NCI-H1105 (cell line): ENCODE results near the gene PBXIP1.
"Not testable (repeated sequence)": the region's sequence is repeated elsewhere in the genome, so short reads cannot be mapped to it uniquely, and the experiment has no call there.

Source experiments
- DNase-seq: peaks from one replicate; lab custom pipeline; 2025; lab: John Stamatoyannopoulos, UW

Gene PBXIP1

DNA sequence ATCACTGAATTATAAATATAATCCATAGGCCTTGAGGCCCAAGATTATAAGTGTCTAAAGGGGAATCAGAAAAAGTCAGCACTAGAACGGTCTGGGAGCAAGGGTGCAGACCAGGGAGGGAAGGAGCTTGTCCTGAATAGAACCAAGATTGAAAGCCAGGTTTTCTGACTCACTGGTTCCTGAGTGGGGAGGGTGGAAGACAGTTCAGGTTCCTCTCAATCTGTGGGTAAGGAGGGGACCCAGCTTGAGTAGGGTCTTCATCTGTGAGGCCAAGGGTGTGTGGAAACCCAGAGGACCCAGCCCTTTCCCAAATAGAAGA lies 38.3 kb upstream of the PBXIP1 start:
- no peak for DNase-seq

DNA sequence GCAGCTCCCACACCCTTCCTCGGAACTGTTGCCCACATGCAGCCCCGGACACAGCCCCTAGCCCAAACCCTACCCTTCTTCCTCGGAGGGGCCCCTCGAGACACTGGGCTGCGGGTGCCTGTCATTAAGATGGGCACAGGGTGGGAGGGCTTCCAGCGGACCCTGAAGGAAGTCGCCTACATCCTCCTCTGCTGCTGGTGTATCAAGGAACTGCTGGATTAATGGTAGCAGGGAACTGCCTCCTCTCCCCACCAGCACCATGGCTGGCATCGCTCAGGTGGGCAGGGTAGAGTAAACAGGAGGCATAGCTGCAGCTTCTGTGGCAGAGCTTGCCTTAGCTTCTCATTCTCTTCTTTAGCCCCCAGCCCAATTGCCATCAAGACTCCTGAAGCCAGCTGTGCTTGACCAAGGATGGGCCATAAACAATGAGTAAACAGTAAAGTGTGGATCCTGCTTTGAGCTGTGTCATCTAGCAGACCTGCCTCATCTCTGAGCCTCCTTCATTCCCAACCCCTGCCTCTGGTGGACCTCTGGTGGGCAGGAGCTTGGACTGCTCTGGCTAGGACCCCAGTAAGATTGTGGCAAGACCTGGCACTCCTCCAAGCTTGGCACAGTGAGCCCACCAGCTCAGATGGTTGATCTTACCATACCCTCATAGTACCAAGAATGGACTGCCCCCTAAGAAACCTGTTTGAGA lies 37.8 kb upstream of the PBXIP1 start, which contains the start of gene LENEP:
LENEP (plus strand) TSS at position 15 of the 697 bp plus-strand sequence; CDS start at position 37, 22 bp downstream.
- no peak for DNase-seq

DNA sequence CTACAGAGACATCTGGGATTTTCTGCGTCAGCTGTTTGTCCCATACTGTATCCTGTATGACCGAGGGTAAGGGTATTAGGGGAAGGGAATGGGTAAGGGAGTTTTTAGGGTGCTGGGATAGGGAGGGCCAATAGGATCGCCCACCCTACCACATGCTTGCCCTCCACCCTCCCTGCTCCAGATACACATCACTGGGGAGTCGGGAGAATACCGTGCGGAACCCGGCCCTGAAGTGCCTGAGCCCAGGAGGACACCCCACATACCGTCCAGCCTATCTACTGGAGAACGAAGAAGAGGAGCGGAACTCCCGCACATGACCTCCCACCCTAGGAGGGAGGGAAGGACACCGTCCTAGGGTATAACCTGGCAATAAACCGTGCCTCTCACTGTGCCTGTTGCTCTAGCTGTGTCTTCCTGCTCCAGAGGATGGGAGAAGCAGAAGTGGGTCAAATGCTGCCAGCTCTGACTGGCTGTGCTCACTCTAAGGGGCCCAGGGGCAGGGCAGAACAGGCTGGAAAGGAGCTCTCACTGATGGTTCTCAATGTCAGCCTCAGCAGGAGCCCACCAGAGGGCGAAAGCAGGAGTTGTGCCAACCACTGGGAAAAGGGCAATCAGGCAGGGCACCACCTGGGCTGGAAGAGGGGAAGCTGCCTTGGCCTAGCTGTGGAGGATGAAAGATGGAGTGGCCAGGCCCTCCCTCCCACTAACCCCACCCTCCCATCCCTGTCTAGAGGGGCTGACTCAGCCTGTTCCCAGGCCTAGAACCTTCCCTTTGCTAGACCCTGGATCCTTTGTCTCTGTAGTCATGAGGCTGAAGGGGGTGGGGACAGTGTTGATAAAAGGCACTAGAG lies 37.0 kb upstream of the PBXIP1 start:
- peak; percentile 36 for DNase-seq

DNA sequence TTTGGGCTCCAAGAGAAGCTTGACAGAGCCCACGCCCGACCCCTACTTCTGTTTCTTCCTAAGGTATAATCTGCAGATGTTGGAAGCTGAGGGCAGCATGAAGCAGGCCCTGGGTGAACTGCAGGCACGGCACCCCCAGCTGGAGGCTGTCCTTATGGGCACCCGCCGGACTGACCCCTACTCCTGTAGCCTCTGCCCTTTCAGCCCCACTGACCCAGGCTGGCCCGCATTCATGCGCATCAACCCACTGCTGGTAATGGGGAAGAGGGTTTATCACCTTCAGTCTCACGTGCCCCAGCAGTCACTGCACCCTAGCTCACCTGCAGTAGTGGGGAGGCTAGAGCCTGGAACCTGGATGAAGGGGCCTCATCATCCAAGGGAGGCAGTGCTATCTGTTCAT lies 34.4 kb upstream of the PBXIP1 start:
- no peak for DNase-seq

DNA sequence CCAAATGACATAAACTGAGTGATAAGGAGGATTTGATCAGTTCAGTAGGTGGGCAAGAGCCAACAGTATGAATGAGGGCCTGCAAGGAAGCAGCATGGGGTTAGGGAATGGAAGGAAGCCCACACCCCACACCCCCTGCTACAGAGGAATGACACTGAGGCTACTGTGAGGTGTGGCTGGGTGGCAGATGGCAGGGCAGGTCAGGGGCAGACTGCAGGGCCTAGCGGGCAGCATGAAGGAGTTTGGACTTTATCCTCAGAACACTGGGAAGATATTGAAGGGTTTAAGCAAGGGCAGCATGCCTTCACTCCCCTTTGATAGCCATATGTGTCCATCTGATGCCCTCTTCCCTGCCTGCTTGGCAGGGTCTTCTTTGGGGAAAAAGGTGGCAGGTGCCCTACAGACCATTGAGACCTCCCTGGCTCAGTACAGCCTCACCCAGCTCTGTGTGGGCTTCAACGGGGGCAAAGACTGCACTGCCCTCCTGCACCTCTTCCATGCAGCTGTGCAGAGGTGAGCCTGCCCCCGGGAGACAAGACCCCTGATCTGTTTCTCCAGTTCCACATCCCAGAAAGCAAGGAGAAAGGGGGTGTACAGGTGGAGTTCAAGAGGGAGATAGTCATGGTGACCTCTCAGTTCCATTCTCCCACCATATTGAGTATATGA lies 33.4 kb upstream of the PBXIP1 start:
- DNase-seq: no peak

DNA sequence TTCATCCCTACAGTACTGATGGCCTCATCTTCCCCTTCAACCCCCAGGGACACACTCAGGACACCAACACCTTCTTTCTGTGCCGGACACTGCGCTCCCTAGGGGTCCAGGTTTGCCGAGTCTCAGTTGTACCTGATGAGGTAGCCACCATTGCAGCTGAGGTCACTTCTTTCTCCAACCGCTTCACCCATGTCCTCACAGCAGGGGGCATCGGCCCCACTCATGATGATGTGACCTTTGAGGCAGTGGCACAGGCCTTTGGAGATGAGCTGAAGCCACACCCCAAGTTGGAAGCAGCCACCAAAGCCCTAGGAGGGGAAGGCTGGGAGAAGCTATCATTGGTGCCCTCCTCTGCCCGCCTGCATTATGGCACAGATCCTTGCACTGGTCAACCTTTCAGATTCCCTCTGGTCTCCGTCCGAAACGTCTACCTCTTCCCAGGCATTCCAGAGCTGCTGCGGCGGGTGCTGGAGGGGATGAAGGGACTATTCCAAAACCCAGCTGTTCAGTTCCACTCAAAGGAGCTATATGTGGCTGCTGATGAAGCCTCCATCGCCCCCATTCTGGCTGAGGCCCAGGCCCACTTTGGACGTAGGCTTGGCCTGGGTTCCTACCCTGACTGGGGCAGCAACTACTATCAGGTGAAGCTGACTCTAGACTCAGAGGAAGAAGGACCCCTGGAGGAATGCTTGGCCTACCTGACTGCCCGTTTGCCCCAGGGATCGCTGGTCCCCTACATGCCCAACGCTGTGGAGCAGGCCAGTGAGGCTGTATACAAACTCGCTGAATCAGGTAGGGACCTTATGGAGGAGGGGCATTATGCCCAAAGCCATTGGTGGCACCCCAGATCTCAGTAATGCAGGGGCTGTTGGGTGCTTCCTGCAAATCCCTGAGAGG lies 32.4 kb upstream of the PBXIP1 start:
- no peak for DNase-seq

DNA sequence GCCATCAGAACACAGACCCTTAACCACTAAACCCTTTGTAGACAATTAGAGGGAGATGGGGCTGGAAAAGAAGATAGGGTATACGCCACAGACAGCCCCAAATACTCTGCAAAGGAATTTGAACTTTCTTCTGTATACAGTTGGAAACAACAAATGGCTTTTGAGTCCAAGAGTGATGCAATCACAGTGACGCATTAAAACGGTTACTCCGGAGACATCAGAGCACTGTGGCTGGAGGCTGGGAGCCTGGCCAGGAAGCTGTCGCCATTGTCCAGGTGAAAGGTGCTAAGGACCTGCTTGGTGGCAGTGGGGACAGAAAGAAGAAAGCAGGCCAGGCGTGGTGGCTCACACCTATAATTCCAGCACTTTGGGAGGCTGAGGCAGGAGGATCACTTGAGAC lies 31.4 kb upstream of the PBXIP1 start:
- no peak for DNase-seq

DNA sequence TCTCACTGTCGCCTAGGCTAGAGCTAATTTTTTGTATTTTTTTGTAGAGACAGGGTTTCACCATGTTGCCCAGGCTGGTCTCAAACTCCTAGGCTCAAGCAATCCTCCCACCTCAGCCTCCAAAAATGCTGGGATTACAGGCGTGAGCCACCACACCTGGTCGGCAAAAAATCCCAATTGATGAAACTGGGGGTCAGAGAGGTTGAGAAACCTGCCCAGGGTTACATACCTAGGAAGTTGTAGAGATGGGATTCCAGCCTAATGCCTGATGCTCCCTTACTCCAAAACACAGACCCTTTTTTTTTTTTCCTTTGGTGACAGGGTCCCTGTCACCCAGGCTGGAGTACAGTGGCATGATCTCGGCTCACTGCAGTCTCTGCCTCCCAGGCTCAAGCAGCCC lies 30.8 kb upstream of the PBXIP1 start:
- not testable (repeated sequence) for DNase-seq

DNA sequence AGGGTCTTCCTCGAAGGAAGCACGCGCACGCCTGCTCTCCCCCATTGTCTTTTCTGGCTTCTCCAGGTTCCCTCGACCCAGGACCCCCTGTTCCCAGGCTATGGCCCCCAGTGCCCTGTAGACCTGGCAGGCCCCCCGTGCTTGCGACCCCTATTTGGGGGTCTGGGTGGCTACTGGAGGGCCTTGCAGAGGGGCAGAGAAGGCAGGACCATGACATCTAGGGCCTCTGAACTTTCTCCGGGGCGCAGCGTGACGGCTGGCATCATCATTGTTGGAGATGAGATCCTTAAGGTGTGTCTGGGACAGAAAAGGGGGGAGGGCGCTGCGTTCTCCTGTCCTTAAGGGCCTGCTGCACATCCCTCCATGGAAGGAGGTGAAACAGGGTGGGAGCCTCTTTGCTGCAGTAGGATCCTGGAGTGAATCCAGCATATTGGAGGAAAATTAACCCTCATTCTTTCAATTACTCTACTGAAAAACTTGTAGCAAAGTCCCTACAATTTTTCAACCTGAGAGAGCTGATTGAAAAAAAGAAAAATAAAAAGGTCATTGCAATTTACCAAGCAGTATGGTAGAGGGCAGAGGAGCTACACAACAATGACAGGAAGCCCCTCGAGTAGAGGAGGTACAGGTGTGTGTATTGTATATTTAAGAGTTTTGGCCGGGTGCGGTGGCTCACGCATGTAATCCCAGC lies 28.0 kb upstream of the PBXIP1 start:
- no peak for DNase-seq

DNA sequence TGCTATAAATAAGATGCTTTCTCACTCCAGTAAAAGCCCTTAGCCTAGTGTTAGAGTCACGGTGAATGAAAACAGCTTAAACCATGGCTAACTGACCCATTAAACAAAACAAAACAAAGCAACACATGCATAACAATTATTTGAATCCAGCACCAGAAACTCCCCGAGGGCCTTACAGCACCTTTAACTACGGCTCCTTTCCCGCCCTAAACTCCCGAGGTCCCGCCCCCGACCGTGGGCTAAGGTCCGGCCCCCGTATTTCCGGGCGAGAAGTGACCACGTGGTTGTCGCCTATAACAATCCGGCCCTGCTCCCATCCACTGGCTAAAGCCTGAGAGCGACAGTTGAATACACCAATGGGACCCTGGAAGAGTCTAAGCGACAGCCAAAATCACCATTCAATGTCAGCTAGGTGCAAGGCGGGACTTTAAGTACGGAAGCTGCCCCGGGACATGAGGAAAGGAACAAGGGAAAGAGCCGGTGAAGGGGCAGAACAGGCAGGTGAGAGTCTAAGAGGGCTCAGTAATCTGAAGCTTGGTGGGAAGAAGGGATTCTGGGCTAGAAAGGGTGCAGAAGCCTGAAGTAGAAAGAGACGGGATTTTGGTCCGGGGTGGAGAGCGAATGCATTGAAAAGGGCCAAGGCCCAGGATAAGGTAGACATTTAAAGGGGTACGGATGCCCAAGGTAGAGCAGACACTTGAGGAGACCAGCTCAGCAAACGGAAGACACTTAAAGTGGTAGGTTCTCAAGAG lies 27.2 kb upstream of the PBXIP1 start, which contains the start of gene FLAD1:
FLAD1 (plus strand) TSS at position 448 of the 752 bp plus-strand sequence. CDS start 351 bp downstream, outside the sequence.
- DNase-seq: peak; percentile 99

DNA sequence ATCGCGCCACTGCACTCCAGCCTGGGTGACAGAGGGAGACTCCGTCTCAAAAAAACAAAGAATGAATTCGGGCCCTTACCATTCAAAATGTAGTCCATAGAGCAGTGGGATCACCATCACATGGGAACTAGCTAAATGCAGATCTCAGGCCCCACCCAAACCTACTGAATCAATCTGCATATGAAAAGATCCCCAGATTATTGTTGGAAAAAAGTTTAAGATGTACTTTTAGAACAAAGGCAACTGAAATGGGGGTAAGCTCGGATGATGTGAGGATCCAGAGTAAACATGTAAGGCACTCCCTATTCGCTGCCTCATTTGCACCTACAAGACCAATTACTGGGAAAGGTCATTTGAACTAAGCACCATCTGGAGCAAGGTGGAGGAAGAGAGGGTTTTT lies 26.4 kb upstream of the PBXIP1 start:
- DNase-seq: no peak

DNA sequence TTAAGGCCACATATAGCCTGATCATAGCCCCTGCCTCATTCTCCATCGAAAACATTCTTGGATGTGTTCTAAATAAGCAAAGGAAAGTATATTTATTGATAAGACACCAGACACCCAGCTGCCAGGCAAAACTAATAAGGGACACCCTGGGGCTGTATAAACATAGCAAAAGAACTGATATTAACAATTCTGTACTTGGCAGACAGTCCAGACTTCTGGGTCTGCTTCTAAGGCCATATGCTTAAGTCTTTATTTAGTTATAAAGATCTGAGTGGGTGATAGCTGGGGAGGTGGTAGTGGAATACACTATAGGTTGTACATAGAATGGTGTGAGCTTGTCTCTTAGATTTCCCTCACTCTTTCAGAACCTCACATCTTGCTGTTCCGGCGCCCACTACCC lies 22.5 kb upstream of the PBXIP1 start:
- DNase-seq: no peak

DNA sequence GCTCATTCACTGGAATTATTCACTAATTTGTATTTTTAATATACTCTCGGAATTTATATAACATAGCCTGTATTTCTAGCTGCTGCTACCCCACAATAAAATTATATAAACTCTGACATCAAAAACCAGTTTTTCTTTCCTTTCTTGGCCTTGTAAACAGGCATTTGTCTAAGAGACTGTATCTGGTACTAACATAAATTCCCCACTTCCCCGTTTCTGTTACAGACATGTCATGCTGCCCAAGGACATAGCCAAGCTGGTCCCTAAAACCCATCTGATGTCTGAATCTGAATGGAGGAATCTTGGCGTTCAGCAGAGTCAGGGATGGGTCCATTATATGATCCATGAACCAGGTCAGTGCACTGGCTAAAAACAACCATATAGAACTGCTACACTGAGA lies 21.9 kb upstream of the PBXIP1 start:
- not testable (repeated sequence) for DNase-seq

DNA sequence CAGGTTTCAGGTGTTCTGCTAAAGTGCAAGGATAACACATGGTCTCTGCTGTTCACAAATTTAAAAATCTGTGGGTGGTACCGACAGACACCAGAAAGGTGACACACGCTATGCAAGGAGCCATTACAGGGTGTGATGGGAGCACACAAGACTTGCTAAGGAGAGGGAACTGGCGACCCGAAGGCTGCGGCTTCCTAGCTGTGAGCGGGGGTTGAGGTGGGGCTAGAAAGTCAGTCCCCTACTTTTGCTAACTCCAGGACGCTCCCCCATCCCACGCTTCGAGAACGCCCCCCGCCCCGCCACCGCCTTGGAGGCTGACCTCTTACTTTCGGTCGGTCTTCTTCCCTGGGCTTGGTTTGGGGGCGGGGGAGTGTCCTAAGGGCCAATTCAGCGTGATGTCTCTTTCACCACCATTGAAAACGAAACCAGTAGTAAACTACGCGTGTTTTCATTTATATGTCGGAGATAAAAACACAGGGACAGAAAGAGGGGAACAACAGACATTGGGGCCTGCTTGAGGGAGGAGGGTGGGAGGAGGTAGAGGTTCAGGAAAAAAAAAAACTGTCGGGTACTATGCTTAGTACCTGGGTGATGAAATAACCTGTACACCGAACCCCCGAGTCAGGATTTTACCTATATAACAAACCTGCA lies 19.6 kb upstream of the PBXIP1 start:
- no peak for DNase-seq

DNA sequence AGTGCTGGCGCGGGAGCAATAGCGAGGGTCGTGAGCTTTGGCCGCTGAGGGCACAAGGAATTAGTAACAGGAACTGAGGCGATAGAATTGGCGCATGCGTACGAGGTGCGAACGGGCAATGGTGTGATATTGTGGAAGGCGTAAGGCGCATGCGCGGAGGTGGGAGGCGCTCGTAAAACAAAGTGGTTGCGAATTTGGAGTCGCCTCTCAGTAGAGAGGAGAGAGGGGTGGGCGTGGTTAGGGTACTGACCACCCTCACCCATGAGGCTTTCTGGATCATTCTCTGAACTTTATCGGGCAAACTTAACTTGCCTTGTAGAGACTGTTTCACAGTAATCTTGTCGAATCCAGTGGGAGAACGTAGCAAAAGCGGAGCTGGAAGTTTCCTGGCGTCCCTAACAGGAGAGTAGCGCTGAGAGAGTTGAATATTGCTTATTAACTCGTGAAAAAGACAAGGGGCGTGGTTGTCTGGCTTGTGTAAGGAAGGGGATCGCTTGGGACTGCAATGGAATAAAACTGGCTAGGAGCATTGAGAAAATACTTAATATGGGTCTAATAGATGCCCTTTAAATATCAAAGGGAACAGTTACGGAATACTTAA lies 19.0 kb upstream of the PBXIP1 start:
- peak; percentile 96 for DNase-seq

DNA sequence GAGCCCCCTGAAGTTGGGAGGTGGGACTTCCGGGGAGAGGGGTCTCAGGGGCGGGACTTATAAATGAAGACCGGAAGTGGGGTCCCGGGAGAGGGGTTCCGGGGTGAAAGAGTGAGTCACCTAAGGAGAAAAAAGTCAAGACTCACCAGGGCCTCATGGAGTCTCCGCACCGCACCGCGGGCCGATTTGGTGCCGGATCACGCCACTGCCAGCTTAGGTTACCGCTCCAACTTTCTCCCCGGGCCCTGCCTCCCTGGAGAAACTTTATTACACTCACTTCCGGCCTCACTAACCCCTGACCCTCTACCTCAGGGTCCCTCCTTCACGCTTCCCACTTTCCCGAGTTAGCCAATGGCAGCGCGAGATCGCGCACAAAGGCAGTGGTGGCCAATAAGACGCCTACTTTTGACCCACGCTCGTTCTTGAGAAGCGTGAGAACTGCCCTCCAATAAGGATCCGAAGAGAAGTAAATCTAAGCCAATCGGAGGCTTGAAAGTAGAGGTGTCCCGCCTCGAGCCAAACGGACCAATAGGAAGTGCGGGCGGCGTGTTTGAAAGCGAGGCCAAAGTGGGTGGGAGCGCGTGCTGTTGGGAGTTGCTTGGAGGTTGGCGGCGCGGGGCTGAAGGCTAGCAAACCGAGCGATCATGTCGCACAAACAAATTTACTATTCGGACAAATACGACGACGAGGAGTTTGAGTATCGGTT lies 18.4 kb upstream of the PBXIP1 start, which contains the start of gene CKS1B:
CKS1B (plus strand) TSS at position 580 of the 706 bp plus-strand sequence; CDS start at position 645, 65 bp downstream.
- DNase-seq: peak; percentile 100

DNA sequence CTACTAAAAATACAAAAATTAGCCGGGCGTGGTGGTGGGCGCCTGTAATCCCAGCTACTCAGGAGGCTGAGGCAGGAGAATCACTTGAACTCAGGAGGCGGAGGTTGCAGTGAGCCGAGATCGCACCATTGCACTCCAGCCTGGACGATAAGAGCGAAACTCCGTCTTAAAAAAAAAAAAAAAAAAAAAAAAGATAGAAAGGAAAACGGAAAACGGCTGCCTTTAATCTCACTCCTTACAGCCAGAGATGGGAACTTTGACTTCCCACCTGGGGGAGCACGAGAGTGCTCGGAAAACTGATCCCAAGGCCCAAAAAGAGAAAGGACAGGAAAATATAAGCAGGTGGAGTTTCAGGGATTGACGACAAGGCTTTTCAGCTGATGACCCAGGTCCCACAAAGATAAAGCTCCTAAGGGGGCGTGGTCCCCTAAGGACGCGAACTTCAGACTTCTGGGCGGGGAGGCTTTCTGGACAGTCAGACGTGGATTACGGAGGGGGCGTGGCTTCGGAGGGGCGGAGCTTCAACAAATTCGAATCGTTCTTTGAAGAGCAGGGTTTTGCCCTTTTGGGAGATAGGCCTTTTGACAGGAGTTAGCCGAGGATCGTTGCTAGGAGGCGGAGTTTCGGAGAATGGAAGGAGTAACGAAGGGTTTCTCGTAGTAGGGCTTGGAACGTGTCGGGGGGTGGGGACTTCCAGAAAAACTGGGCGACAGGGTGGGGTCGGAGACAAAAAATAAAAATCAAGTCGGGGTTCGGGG lies 17.6 kb upstream of the PBXIP1 start:
- peak; percentile 89 for DNase-seq
